PFSK-1 (cell line): ENCODE data around the gene EVA1A.

Experiments
- FOXP2 ChIP-seq: optimal IDR thresholded peaks from 2 replicates; pipeline ENCODE3; 2011; ENCODE audit warnings: borderline replicate concordance, control low read depth, inconsistent platforms; ENCODE audit not compliant: insufficient read depth; ENCODE audit errors: extremely low read length, extremely low read depth
- POLR2AphosphoS5 ChIP-seq: IDR thresholded peaks from 2 replicates; pipeline ENCODE4 v1.6.1; 2012; ENCODE audit warnings: low read depth, mild to moderate bottlenecking, control low read depth, low read length, moderate library complexity
- SIN3A ChIP-seq: IDR thresholded peaks from 2 replicates; pipeline ENCODE4 v1.6.1; 2012; ENCODE audit warnings: mild to moderate bottlenecking, low read length, moderate library complexity, borderline replicate concordance; ENCODE audit not compliant: insufficient read depth
- TAF1 ChIP-seq: IDR thresholded peaks from 2 replicates; pipeline ENCODE4 v1.6.1; 2012; ENCODE audit warnings: low read length, control low read depth, borderline replicate concordance; ENCODE audit not compliant: insufficient read depth
- TF ChIP-seq, protein P1 (sequence below), 2 experiments: IDR thresholded peaks; 2 replicates each; pipeline versions ENCODE4 v1.6.1 to v1.8.0; 2011 to 2012; ENCODE audit warnings: low read depth in 2 of 2, low read length in 2 of 2, control low read depth in 1 of 2, inconsistent platforms in 1 of 2, mild to moderate bottlenecking in 1 of 2, moderate library complexity in 1 of 2; ENCODE audit not compliant: insufficient read depth in 1 of 2

The EVA1A gene

DNA sequence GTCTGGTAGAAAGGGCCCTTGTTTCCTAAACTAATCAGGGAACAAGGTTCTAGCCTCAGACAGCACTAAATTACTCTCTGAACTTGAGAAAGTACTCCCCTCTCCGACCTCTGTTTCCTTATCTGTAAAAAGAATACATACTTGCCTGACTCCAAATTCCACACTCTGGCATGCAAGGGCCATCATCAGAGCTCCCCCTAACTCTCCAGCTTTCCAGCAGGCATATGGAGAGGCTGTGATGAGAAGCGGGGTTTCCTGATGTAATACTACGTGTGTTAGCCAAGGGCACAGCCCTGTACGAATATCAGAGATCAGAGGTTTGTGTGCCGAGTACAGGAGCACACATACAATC lies 1.8 kb upstream of the EVA1A start:
- TF ChIP-seq POLR2AphosphoS5 (no peak), FOXP2 (no peak)

DNA sequence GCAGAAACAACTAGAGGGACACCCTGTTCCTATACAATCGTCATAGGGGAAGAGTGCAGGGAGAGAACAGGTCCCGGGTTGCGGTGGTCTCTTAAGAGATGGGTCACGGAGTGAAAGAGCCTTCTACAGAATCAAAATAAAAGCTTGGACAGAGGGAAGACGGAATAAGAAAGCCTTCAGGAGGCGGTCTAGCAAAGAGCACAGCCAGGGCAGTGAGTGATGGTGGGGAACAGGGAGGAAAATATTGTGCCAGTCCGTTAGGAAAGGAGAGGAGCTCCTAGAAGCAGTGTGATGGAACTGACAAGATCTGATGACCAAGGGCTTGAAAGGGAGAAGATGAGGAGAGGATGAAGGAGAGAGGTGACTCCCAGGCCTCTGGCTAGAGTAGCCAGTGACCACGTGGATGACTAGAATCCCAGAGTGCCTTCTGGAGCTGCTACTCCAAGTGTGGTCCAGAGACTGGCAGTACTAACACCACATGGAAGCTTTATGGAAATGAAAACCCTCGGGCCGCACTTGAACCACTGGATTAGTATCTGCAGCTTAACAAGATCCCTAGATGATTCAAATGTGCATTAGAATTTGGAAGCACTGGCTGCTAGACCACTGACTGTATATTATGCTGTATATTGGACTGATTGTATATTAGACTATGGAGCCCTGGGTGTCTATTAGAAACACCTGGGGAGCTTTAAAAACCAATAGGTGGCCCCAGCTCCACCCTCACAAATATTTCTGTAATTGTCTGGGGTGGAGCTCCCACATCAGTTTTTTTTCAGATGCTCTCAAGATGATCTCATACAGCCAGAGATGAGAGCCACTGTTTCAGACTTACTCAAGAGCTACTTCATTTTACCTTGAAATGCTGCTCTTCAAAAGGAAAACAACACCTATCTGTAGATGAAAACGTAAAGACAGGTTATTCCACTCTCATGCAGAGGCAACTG lies 1.1 kb upstream of the EVA1A start:
- TF ChIP-seq, protein P1, sequence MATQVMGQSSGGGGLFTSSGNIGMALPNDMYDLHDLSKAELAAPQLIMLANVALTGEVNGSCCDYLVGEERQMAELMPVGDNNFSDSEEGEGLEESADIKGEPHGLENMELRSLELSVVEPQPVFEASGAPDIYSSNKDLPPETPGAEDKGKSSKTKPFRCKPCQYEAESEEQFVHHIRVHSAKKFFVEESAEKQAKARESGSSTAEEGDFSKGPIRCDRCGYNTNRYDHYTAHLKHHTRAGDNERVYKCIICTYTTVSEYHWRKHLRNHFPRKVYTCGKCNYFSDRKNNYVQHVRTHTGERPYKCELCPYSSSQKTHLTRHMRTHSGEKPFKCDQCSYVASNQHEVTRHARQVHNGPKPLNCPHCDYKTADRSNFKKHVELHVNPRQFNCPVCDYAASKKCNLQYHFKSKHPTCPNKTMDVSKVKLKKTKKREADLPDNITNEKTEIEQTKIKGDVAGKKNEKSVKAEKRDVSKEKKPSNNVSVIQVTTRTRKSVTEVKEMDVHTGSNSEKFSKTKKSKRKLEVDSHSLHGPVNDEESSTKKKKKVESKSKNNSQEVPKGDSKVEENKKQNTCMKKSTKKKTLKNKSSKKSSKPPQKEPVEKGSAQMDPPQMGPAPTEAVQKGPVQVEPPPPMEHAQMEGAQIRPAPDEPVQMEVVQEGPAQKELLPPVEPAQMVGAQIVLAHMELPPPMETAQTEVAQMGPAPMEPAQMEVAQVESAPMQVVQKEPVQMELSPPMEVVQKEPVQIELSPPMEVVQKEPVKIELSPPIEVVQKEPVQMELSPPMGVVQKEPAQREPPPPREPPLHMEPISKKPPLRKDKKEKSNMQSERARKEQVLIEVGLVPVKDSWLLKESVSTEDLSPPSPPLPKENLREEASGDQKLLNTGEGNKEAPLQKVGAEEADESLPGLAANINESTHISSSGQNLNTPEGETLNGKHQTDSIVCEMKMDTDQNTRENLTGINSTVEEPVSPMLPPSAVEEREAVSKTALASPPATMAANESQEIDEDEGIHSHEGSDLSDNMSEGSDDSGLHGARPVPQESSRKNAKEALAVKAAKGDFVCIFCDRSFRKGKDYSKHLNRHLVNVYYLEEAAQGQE (IDR thresholded peaks at IDR 0.05; ENCODE audit: insufficient read depth in 1 of 2, low read depth in 2 of 2, low read length in 2 of 2): no peak
- TF ChIP-seq FOXP2 (no peak), TAF1 (no peak), POLR2AphosphoS5 (no peak), SIN3A (no peak)

DNA sequence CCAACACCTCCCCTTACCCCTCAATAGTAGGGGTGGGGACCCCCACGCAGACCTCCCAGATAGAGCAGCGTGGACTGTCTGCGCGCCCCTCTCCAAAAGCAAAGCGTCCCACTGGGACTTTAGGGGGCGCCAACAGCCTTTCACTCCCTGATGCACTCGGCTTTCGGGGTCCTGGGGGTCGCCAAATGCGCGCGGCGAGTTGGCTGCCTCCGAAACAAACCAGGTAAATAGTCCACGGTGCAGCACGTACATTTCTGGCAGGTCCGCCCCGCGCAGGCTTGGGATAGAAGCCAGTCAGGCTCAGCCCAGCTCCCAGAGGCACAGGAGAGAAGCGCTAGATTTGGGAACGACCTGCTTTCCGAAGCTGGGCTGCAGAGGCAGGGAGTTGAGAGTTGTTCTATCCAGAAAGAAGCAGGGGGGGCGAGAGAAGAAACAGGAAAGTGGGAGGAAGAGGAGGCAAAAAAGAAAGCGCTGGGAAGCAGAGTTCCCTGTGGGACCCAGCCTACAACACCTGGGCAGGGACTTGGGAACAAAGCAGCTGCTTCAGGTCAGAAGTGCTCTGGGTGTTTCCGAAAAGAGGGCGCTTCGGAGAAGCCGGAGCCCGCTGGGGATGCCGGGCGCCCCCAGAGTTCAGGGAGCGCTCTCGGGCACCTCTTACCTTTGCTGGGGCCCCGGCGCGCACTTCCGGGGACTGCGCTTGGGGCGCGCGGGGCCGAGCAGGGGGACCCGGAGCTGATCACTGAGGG lies 544 bp downstream of the EVA1A start:
- TF ChIP-seq POLR2AphosphoS5: no peak
- TF ChIP-seq FOXP2: no peak
- no peak for TF ChIP-seq SIN3A

DNA sequence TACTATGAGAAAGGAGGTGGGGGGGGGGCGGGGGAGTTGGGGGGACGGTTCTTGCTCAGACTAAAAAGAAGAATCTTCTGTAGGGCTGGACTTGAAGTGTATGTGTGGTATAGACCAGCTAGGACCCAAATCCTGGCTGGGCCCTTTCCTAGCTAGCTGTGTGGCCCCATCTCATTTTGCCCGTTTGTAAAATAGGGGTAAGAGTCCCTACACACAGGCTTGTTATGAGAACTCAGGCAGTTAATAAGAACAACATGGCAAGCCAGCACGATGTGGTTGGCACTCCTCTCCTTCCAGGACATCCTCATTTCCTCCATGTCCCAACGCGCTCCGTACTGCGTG lies 1.1 kb downstream of the EVA1A start:
- TF ChIP-seq SIN3A: no peak
- no peak for TF ChIP-seq TAF1
- no peak for TF ChIP-seq POLR2AphosphoS5
- TF ChIP-seq, protein P1 (IDR thresholded peaks at IDR 0.05; ENCODE audit: insufficient read depth in 1 of 2, low read depth in 2 of 2, low read length in 2 of 2): no peak
- TF ChIP-seq FOXP2: no peak

DNA sequence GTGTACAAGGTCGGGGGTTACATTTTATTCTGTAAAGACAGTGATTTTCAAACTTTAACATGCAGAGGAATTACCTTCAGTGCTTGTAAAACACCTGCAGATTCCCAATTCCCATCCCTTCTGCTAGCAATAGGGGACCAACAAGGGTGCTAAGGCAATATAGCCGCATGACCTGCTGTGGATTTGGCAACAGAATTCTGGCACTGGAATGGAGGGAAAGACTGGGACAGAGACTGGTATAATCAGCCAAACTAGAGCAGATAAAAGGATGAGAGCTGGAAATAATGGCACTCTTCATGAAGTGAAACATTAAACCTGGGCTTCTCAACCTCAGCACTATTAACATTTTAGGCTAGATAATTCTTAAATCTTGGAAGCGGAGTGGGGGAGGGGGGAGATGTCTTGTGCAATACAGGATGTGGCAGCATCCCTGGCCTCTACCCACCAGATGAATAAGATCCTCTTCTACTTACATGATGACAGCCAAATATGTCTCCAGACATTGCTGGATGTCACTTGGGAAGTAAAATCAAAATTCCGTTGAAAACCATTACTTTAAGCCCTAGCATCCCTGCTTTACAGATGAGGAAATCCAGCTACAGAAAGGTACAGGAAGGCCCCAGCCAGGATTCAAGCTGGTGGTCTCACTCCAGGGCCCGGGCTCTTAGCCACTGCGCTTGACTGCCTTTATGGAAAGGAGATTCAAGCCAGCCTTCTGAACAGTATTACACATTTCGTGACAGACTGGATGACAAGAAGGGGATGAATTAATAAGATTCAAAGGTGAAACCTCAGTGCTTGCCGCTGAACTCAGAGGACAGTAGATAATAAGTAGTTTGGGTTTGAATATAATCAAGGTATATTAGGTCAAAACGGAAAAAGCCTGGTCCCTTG lies 1.7 kb downstream of the EVA1A start:
- no peak for TF ChIP-seq TAF1
- TF ChIP-seq, protein P1 (IDR thresholded peaks at IDR 0.05; ENCODE audit: insufficient read depth in 1 of 2, low read depth in 2 of 2, low read length in 2 of 2): no peak
- TF ChIP-seq POLR2AphosphoS5: no peak
- no peak for TF ChIP-seq SIN3A
- no peak for TF ChIP-seq FOXP2
